RWPE2 (cell line): Measurements from ENCODE around the gene SLC25A21.

ENCODE experiments used
- ATAC-seq: fragments of 200-7000 bp; cut with Tn5 transposase; 3 replicates; pipeline ENCODE4 v1.9.1; 2021; ENCODE audit warnings: low read depth
- DNase-seq: peaks from one replicate; pipeline ENCODE4 v3.0.0-alpha.2; 2020; ENCODE audit warnings: low spot score
- H3K27ac ChIP-seq: fragments of 450-650 bp; 2 replicates; pipeline ENCODE4 v1.5.1; 2017; ENCODE audit warnings: mild to moderate bottlenecking; ENCODE audit not compliant: poor library complexity, severe bottlenecking
- H3K27me3 ChIP-seq: fragments of 250-450 bp; sonication (Bioruptor Pico); 2 replicates; pipeline ENCODE4 v1.5.1; 2021; ENCODE audit warnings: mild to moderate bottlenecking, moderate library complexity; ENCODE audit not compliant: insufficient read depth, poor library complexity, severe bottlenecking
- H3K36me3 ChIP-seq: fragments of 250-450 bp; sonication (Bioruptor Pico); 2 replicates; pipeline ENCODE4 v1.5.1; 2020; ENCODE audit warnings: low read depth, mild to moderate bottlenecking, moderate library complexity
- H3K4me1 ChIP-seq: fragments of 250-450 bp; sonication (Bioruptor Pico); 2 replicates; pipeline ENCODE4 v1.5.1; 2021; ENCODE audit warnings: mild to moderate bottlenecking, moderate library complexity; ENCODE audit not compliant: insufficient read depth, poor library complexity, severe bottlenecking
- H3K4me3 ChIP-seq: fragments of 250-450 bp; sonication (Bioruptor Pico); 2 replicates; pipeline ENCODE4 v1.5.1; 2021; ENCODE audit warnings: mild to moderate bottlenecking, moderate library complexity; ENCODE audit not compliant: severe bottlenecking
- H3K9me3 ChIP-seq: fragments of 250-450 bp; sonication (Bioruptor Pico); 2 replicates; pipeline ENCODE4 v1.5.1; 2021; ENCODE audit warnings: mild to moderate bottlenecking, moderate library complexity; ENCODE audit not compliant: severe bottlenecking
- TF ChIP-seq, protein P1 (sequence below): fragments of 450-650 bp; IDR thresholded peaks from one replicate; pipeline ENCODE4 v1.5.1; 2017; ENCODE audit warnings: mild to moderate bottlenecking, moderate library complexity; ENCODE audit not compliant: poor library complexity, severe bottlenecking

SLC25A21 gene

DNA sequence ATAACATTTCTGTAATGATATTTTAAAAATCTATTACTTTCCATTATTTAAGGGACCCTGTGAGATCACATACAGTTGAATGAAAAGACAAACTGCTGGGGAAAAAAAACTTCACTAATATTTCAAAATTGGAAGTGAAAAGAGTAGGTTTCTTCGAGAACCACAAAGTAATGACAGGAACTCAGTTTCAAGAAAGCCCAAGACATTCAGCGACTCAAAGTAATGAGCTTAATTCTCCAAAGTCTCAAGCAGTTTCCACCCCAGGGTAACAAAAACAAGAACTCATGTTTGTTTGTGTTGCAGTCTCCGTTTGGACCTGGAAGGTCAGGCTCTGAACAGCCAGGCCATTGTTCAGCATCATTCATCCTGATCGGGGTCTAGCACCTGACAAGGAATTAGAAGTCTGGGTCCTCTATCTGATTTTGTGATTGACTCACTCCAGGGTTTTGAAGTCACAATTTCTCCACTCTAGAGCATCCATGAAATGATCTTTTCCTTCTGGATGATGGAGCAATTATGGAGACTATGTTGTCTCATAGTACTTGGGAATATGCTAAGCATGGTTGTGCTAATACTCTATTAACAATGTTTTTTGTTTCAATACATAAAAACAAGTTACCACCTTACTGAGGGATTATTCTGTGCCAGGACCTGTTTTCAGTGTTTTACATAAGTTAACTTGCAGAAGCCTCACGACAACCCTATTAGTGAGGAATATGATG, 126.9 kb downstream of the SLC25A21 start:
- TF ChIP-seq, protein P1, sequence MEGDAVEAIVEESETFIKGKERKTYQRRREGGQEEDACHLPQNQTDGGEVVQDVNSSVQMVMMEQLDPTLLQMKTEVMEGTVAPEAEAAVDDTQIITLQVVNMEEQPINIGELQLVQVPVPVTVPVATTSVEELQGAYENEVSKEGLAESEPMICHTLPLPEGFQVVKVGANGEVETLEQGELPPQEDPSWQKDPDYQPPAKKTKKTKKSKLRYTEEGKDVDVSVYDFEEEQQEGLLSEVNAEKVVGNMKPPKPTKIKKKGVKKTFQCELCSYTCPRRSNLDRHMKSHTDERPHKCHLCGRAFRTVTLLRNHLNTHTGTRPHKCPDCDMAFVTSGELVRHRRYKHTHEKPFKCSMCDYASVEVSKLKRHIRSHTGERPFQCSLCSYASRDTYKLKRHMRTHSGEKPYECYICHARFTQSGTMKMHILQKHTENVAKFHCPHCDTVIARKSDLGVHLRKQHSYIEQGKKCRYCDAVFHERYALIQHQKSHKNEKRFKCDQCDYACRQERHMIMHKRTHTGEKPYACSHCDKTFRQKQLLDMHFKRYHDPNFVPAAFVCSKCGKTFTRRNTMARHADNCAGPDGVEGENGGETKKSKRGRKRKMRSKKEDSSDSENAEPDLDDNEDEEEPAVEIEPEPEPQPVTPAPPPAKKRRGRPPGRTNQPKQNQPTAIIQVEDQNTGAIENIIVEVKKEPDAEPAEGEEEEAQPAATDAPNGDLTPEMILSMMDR, result no peak
- H3K4me1 ChIP-seq, result peaks cover 26% of the 10 kb centered on the region
- no peak for DNase-seq
- no peaks in the 10 kb centered on the region for H3K9me3 ChIP-seq
- H3K27ac ChIP-seq, result no peak overlapping the region
- no peak overlapping the region for H3K4me3 ChIP-seq
- ATAC-seq, result no peak
- H3K36me3 ChIP-seq, result no peaks in the 10 kb centered on the region
- H3K27me3 ChIP-seq, result no peaks in the 10 kb centered on the region

DNA sequence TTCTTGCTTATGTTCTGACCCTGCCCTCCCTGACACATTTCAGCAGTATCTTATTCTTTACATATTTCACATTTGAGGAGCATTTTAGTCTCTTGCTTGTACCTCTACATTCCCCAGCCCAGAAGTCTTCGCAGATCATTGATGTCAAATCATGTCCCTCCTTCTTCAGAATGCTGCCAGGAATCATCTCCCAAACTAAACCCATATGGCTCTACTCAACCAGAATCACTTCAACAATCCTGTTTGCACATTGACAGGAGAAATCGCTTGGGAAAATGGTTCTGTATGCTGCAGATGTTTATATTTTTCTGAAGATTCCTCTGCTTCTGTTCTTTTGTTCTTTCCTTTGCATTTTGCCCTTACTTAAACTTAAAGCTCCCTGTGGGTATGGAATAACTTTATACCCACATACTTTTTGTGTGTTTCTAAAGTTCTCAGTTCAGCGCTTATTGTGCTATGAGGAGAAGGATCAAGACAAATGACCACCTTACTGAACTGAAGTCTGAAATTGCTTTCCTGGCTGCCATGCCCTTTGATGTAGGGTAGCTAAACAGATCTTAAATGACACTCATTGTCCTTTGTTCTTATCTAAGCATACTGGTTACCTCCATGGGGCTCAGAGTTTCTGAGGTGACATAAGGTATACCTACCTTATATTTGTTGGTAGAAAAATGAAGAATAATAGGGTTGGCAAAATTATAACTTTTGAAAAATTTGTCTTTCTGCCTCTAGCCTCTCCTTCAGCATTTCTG, 134.6 kb downstream of the SLC25A21 start:
- TF ChIP-seq, protein P1, result no peak
- H3K36me3 ChIP-seq, result no peaks in the 10 kb centered on the region
- DNase-seq (no peak), ATAC-seq (no peak)
- H3K4me3 ChIP-seq, result no peak overlapping the region
- no peaks in the 10 kb centered on the region for H3K27me3 ChIP-seq
- peaks cover 3% of the 10 kb centered on the region for H3K9me3 ChIP-seq
- H3K27ac ChIP-seq, result no peak overlapping the region
- H3K4me1 ChIP-seq, result peaks cover 26% of the 10 kb centered on the region

DNA sequence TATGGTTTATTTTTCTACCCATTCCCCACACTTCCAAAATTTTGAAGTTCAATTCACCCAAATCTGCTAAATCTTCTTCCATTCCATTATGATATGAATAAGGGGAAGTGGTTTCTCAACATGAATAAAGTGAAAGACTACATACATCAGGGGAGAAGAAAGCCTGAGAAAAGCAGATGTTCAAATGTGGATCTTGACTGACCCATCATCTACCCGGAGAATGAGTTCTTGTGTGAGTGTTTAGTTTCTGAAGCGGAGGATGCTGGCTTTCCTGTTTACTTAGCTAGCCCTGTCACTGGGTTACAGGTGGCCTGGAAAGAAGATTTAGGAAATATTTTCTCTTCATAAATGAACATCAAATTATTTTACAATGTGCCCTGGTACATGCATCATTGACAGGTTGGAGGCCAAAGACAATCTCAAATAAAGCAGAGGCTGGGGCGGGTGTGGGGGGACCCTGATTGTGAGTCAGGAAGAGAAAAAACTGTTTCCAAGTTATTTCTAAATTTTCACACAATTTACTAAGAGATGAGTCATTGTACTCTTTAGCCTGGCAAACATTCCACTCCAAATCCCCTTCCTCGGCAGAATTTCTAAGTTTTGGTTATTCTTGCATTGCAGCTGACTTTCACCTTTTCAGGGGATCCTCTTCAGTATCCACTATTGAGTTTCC, 135.6 kb downstream of the SLC25A21 start:
- ATAC-seq, result peak; percentile 81
- no peak overlapping the region for H3K4me3 ChIP-seq
- peaks cover 26% of the 10 kb centered on the region for H3K4me1 ChIP-seq

DNA sequence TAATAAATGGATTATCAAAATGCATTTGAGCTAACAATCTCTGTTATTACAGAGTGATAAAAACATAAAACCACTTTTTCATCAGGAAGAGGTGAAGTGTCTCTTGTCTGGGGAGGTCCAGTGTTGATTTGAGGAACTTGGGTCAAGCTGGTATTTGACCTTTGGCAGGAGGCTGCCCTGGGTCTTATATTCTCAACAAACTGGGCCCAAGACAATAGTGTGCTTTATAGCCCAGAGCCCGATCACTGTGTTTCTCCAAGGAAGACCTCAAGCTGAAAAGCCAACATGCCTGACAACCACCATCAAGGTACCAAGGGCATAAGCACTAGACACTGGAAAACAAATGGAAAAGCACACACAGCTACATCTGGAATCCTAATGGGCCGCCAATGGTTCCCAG, 137.0 kb downstream of the SLC25A21 start:
- no peak overlapping the region for H3K4me3 ChIP-seq
- ATAC-seq (no peak), DNase-seq (no peak)
- no peaks in the 10 kb centered on the region for H3K36me3 ChIP-seq
- TF ChIP-seq, protein P1, result no peak
- no peaks in the 10 kb centered on the region for H3K27me3 ChIP-seq
- peaks cover 3% of the 10 kb centered on the region for H3K9me3 ChIP-seq
- H3K4me1 ChIP-seq, result peaks cover 26% of the 10 kb centered on the region
- no peak overlapping the region for H3K27ac ChIP-seq

More for the DNA sequence above, 135.6 kb downstream of the SLC25A21 start:
- no peaks in the 10 kb centered on the region for H3K36me3 ChIP-seq
- peaks cover 3% of the 10 kb centered on the region for H3K9me3 ChIP-seq
- DNase-seq, result no peak
- peak overlapping the region; percentile 4 for H3K27ac ChIP-seq
- H3K27me3 ChIP-seq, result no peaks in the 10 kb centered on the region
- TF ChIP-seq, protein P1, result no peak
